Eye (tissue), 1 donor: ENCODE data around the gene SP5.
A peak's percentile ranks its signal among the peaks of the same experiment; 100 is the strongest.
"Not testable (repeated sequence)": the region's sequence is repeated elsewhere in the genome, so short reads cannot be mapped to it uniquely, and the experiment has no call there.

ENCODE experiments used
- DNase-seq: peaks from one replicate; pipeline ENCODE4 v3.0.0-alpha.2; 2015

The SP5 gene

GRCh38 chr2:170740660-170741059, 25.5 kb downstream of the SP5 start:
- no peak for DNase-seq

GRCh38 chr2:170742000-170742399, 26.9 kb downstream of the SP5 start:
- DNase-seq, result no peak

- DNase-seq, result no peak
Observed at GRCh38 chr2:170742896-170743529, 27.9 kb downstream of the SP5 start.

GRCh38 chr2:170743530-170744239, 28.5 kb downstream of the SP5 start:
- no peak for DNase-seq

GRCh38 chr2:170744248-170745002, 29.3 kb downstream of the SP5 start:
- DNase-seq, result no peak

- DNase-seq, result no peak
Observed at GRCh38 chr2:170745305-170745704, 30.2 kb downstream of the SP5 start.

- DNase-seq, result no peak
Observed at GRCh38 chr2:170747921-170748320, 32.8 kb downstream of the SP5 start.

GRCh38 chr2:170751555-170751954, 36.4 kb downstream of the SP5 start:
- DNase-seq, result not testable (repeated sequence)

GRCh38 chr2:170761572-170761971, 46.4 kb downstream of the SP5 start:
- no peak for DNase-seq

- DNase-seq, result no peak
Observed at GRCh38 chr2:170762760-170763159, 47.6 kb downstream of the SP5 start.

GRCh38 chr2:170763232-170763631, 48.1 kb downstream of the SP5 start:
- DNase-seq, result no peak

- DNase-seq, result no peak
Observed at GRCh38 chr2:170764880-170765261, 49.7 kb downstream of the SP5 start.

GRCh38 chr2:170766693-170767092, 51.6 kb downstream of the SP5 start:
- DNase-seq, result peak; percentile 30
